Measurements from ENCODE around the gene NDUFAB1. TPM values are rescaled to one million over a fixed set of nuclear protein-coding genes. Genes with fewer than 3 reads are reported as not detected.

The NDUFAB1 gene
- total and polyA plus RNA-seq, 2 of the 13 experiments (the other 11 are each of a cell fraction or from before 2014, with no cell fraction given), result 221 to 601 TPM

DNA sequence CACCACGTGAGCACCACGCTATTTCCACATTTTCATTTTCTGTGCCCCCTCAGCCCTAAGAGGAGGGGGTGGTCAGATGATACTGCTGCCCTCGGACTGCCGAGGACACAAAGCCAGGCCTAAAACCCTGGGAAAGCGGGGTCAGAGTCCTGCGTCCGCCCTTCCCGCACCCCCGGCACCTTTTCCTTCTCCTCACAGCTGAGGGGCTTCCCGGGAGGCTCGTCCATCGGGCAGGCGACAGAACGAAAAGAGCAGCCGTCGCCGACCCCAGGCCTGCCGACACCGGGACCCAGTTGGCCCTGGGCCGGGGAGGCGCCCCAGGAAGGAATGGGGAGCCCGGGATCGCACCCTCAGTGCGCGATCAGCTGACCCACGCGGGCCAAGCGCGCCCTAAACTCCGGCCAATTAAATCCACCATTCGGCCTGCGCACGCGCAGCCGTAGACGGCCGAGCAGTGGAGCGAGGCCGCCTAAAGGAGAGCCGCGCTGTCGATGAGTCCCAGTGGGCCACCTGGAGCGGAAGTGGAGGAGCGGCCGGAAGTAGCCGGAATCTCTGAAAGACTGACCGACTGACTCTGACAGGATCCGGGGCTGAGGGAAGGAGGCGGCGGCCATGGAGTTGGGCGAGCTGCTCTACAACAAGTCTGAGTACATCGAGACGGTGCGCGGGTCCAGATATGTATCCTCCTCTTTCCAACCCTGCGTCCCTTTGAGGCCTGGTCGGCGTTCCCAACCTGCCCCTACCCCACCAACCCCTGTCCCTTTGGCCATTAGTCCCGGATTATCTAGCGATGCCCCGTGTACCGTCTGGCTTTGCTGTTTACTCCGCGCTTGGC, 45.0 kb upstream of the NDUFAB1 start, which contains the start of the genes DCTN5 and PALB2 (continued):
- no peak for TF ChIP-seq ZNF382 (CRISPR knock-in tag; IDR thresholded peaks at IDR 0.05; ENCODE audit: borderline replicate concordance)
- TF ChIP-seq ZNF549 (CRISPR knock-in tag; IDR thresholded peaks at IDR 0.05), result peak; percentile 88
- TF ChIP-seq ZNF234 (CRISPR knock-in tag; conservative IDR thresholded peaks at IDR 0.05), result peak; percentile 96; the same call in 1 of the 2 replicates
- peak; percentile 84; the same call in 1 of the 2 replicates for TF ChIP-seq ZNF30 (CRISPR knock-in tag; IDR thresholded peaks at IDR 0.05)
- TF ChIP-seq, protein P1, sequence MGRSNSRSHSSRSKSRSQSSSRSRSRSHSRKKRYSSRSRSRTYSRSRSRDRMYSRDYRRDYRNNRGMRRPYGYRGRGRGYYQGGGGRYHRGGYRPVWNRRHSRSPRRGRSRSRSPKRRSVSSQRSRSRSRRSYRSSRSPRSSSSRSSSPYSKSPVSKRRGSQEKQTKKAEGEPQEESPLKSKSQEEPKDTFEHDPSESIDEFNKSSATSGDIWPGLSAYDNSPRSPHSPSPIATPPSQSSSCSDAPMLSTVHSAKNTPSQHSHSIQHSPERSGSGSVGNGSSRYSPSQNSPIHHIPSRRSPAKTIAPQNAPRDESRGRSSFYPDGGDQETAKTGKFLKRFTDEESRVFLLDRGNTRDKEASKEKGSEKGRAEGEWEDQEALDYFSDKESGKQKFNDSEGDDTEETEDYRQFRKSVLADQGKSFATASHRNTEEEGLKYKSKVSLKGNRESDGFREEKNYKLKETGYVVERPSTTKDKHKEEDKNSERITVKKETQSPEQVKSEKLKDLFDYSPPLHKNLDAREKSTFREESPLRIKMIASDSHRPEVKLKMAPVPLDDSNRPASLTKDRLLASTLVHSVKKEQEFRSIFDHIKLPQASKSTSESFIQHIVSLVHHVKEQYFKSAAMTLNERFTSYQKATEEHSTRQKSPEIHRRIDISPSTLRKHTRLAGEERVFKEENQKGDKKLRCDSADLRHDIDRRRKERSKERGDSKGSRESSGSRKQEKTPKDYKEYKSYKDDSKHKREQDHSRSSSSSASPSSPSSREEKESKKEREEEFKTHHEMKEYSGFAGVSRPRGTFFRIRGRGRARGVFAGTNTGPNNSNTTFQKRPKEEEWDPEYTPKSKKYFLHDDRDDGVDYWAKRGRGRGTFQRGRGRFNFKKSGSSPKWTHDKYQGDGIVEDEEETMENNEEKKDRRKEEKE (IDR thresholded peaks at IDR 0.05), result no peak
- TF ChIP-seq, protein P2, sequence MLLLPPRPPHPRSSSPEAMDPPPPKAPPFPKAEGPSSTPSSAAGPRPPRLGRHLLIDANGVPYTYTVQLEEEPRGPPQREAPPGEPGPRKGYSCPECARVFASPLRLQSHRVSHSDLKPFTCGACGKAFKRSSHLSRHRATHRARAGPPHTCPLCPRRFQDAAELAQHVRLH (CRISPR knock-in tag; IDR thresholded peaks at IDR 0.05; ENCODE audit: borderline replicate concordance, low read depth), result peak; percentile 90
- TF ChIP-seq, protein P3, sequence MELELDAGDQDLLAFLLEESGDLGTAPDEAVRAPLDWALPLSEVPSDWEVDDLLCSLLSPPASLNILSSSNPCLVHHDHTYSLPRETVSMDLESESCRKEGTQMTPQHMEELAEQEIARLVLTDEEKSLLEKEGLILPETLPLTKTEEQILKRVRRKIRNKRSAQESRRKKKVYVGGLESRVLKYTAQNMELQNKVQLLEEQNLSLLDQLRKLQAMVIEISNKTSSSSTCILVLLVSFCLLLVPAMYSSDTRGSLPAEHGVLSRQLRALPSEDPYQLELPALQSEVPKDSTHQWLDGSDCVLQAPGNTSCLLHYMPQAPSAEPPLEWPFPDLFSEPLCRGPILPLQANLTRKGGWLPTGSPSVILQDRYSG (CRISPR knock-in tag; IDR thresholded peaks at IDR 0.05), result peak; percentile 96
- TF ChIP-seq ZNF629 (CRISPR knock-in tag; conservative IDR thresholded peaks at IDR 0.05), result peak; percentile 52
- TF ChIP-seq, protein P4, sequence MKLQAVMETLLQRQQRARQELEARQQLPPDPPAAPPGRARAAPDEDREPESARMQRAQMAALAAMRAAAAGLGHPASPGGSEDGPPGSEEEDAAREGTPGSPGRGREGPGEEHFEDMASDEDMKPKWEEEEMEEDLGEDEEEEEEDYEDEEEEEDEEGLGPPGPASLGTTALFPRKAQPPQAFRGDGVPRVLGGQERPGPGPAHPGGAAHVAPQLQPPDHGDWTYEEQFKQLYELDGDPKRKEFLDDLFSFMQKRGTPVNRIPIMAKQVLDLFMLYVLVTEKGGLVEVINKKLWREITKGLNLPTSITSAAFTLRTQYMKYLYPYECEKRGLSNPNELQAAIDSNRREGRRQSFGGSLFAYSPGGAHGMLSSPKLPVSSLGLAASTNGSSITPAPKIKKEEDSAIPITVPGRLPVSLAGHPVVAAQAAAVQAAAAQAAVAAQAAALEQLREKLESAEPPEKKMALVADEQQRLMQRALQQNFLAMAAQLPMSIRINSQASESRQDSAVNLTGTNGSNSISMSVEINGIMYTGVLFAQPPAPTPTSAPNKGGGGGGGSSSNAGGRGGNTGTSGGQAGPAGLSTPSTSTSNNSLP (IDR thresholded peaks at IDR 0.05; ENCODE audit: low read depth, low read length), result peak; percentile 90
- peak; percentile 83; the same call in 1 of the 2 replicates for TF ChIP-seq ZBTB20 (CRISPR knock-in tag; IDR thresholded peaks at IDR 0.05; ENCODE audit: borderline replicate concordance, low read depth)
- TF ChIP-seq ERF (CRISPR knock-in tag; IDR thresholded peaks at IDR 0.05), result peak; percentile 96
- TF ChIP-seq ZSCAN31 (CRISPR knock-in tag; IDR thresholded peaks at IDR 0.05; ENCODE audit: low read depth), result peak; percentile 91
- TF ChIP-seq, protein P5, sequence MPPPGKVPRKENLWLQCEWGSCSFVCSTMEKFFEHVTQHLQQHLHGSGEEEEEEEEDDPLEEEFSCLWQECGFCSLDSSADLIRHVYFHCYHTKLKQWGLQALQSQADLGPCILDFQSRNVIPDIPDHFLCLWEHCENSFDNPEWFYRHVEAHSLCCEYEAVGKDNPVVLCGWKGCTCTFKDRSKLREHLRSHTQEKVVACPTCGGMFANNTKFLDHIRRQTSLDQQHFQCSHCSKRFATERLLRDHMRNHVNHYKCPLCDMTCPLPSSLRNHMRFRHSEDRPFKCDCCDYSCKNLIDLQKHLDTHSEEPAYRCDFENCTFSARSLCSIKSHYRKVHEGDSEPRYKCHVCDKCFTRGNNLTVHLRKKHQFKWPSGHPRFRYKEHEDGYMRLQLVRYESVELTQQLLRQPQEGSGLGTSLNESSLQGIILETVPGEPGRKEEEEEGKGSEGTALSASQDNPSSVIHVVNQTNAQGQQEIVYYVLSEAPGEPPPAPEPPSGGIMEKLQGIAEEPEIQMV (CRISPR knock-in tag; IDR thresholded peaks at IDR 0.05; ENCODE audit: low read depth), result peak; percentile 93
- TF ChIP-seq SALL1 (CRISPR knock-in tag; IDR thresholded peaks at IDR 0.05), result peak; percentile 89; the same call in 1 of the 2 replicates
- TF ChIP-seq KMT2B (CRISPR knock-in tag; IDR thresholded peaks at IDR 0.05), result peak; percentile 99
- TF ChIP-seq TAF1 (CRISPR knock-in tag; IDR thresholded peaks at IDR 0.05), result peak; percentile 89
- TF ChIP-seq MTF2 (CRISPR knock-in tag; IDR thresholded peaks at IDR 0.05; ENCODE audit: borderline replicate concordance), result peak; percentile 80; the same call in 1 of the 2 replicates
- peak; percentile 26; the same call in 1 of the 2 replicates for TF ChIP-seq ZMYM2 (CRISPR knock-in tag; IDR thresholded peaks at IDR 0.05)
- TF ChIP-seq, protein P6, sequence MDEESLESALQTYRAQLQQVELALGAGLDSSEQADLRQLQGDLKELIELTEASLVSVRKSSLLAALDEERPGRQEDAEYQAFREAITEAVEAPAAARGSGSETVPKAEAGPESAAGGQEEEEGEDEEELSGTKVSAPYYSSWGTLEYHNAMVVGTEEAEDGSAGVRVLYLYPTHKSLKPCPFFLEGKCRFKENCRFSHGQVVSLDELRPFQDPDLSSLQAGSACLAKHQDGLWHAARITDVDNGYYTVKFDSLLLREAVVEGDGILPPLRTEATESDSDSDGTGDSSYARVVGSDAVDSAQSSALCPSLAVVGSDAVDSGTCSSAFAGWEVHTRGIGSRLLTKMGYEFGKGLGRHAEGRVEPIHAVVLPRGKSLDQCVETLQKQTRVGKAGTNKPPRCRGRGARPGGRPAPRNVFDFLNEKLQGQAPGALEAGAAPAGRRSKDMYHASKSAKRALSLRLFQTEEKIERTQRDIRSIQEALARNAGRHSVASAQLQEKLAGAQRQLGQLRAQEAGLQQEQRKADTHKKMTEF (CRISPR knock-in tag; IDR thresholded peaks at IDR 0.05), result peak; percentile 96
- TF ChIP-seq RFX3 (CRISPR knock-in tag; IDR thresholded peaks at IDR 0.05), result no peak

All from HepG2 (cell line).